Omental fat pad (tissue), 4 donors: ENCODE measurements around the gene KIRREL3. TPM values are rescaled to one million over a fixed set of nuclear protein-coding genes. Genes with fewer than 3 reads are reported as not detected.

ENCODE experiments used
- ATAC-seq: fragments of 150-250 bp; one replicate; pipeline ENCODE4 v1.9.1; 2016; ENCODE audit warnings: mild to moderate bottlenecking, moderate library complexity; ENCODE audit not compliant: low FRiP score
- DNase-seq: peaks from one replicate; pipeline ENCODE4 v3.0.0-alpha.2; 2019; ENCODE audit warnings: low spot score
- total RNA-seq, 4 donors: library from RNA; depleted of rRNA; stranded (reverse); fragments of >200 nt; gene quantifications; one replicate each; pipeline ENCODE4 v1.1.0, GENCODE V29; 2016
- TF ChIP-seq, protein P1 (sequence below), 3 donors: fragments of 450-650 bp; IDR thresholded peaks; one replicate each; pipeline ENCODE4 v1.5.1; 2016 to 2017; ENCODE audit warnings: antibody characterized with exemption in 3 of 3, mild to moderate bottlenecking in 3 of 3, moderate library complexity in 2 of 3

Gene KIRREL3
- total RNA-seq, 4 donors from 2014 or later: 0.09 to 0.60 TPM; not detected in 2

DNA sequence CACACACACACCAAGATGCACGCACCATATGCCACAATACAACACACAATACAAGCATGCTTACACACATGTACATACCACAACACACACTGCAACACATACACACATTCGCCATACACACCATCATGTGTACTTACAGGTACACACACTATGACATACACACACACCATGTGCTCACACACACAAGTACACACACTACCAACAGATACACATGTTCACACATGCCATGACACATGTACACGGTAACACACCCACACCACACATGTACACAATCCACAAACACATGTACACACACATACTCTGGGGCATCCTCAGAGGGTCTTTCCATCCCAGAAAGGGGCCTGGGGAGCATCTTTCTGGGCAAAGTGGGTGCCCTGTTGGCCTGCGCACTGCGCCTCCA lies 562.8 kb downstream of the KIRREL3 start:
- TF ChIP-seq, protein P1, sequence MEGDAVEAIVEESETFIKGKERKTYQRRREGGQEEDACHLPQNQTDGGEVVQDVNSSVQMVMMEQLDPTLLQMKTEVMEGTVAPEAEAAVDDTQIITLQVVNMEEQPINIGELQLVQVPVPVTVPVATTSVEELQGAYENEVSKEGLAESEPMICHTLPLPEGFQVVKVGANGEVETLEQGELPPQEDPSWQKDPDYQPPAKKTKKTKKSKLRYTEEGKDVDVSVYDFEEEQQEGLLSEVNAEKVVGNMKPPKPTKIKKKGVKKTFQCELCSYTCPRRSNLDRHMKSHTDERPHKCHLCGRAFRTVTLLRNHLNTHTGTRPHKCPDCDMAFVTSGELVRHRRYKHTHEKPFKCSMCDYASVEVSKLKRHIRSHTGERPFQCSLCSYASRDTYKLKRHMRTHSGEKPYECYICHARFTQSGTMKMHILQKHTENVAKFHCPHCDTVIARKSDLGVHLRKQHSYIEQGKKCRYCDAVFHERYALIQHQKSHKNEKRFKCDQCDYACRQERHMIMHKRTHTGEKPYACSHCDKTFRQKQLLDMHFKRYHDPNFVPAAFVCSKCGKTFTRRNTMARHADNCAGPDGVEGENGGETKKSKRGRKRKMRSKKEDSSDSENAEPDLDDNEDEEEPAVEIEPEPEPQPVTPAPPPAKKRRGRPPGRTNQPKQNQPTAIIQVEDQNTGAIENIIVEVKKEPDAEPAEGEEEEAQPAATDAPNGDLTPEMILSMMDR (IDR thresholded peaks at IDR 0.05): no peak
- DNase-seq: no peak
- no peak for ATAC-seq

DNA sequence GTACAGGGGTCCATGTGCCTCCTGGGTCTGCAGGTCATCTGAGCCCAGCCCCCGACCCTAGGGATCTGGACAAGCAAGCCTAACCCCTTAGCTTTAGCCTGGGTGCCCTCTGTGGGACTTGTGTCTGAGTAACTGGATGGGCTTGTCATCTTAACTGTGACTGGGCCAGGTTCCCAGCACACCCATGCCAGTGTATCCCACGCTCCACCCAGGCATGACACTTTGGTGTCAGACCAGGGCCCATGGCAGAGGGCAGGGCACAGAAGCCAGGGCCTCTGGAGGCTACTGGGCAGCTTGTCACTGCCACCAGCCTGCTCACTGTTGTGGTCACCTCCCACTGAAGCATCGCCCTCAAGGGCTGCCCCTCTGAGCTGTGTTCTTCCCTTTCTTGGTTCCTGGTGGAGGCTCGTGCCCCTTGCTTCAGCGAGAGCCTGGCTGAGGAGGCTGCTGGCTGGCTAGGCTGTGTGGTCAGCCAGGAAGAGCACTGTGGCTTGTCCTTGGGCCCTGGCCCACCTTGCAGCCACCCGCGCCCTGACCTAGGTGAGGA lies 564.3 kb downstream of the KIRREL3 start:
- no peak for DNase-seq
- TF ChIP-seq, protein P1 (IDR thresholded peaks at IDR 0.05): no peak
- ATAC-seq: no peak

DNA sequence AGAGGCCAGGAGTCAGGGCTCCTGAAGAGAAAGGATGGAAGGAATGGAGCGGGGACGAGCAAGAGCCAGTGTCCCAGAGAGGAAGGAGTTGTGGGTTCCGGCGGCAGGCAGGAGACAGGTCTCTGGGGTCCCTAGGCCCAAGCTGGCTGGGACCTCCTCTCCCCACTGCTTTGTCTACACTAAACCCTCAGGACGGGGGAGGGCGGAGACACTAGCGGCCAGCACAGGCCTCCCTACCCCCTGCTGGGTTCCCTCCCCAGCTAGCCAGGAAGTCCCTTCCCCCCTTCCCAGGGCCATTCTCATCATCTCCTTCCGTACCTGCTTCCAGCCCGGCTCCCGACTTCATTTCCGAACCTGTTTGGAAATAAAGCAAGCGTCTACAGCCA lies 565.6 kb downstream of the KIRREL3 start:
- ATAC-seq (no peak), DNase-seq (no peak)
- TF ChIP-seq, protein P1 (IDR thresholded peaks at IDR 0.05): no peak

DNA sequence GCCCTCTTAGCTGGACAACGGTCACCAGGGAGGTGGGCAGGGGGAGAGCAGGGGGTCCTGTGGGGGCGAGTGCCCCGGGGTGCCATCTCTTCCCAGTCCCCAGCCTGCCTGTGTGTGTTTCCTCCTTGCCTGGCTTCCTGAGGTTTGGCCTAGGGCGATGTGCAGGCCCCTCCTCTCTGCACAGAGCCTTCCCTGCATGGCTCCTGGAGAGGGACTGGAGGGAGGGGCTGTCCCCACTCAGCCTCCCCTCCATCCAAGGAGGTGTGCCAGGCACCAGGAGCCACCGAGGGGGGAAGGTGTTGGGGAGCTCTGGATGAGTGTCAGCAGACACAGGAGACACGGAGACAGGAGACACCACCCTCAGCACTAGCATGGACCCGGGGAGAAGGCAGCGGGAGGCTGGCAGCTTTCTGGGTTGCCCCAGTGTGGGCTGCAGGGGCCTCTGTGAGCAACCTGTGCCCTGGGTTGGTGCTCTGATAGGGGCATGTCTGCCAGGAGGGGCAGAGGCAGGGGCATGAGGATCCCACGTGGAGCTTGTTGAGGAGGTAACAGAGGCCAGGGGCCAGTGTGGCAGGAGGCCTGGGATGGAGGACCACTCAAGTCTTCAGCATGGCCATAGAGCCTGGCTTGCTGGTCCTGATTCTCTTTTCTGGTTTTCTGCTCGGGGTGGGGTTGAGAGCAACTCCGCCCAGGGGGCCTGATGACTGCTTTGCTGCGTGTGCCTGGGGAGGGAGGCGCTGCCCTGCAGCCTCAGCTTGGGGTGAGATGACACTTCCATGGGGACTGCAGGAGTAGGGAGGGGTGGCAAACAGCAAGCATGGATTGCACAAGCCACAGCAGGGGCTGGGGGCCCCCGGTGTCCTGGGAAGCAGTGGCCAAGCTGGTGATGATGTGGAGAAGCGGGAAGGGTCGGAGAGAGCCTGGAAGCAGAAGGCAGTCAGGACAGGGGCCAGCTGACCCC lies 566.3 kb downstream of the KIRREL3 start:
- DNase-seq (no peak), ATAC-seq (no peak)
- TF ChIP-seq, protein P1 (IDR thresholded peaks at IDR 0.05): no peak

DNA sequence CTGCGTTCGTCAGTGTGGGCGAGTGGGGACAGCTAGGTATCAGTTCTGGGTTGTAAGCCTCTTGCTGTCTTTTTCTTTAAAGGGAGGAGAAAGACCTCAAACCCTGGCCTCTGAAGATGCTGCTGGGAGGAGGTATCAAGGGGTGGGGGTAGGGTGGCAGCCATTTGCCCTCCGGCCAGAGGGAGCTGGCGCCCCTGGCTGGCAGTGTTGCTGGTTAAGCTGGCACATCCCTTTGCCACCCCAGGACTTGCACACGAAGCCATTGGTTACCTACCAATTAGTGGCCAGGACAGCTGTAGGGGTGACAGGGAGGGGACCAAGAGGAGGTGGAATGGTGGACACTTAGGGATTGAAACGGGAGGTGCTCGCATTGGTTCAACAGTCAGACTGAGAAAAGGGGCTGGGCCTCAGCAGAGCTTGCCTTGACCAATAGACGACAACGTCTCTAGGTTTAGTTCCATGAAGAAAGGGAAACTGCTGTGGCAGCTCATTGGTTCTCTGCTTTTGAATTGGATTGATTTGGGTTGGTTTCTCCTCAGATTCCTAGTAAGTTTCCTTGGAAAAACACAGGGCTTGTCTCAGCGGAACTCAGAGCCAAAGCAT lies 567.2 kb downstream of the KIRREL3 start:
- no peak for DNase-seq
- TF ChIP-seq, protein P1 (IDR thresholded peaks at IDR 0.05): no peak
- ATAC-seq: no peak

DNA sequence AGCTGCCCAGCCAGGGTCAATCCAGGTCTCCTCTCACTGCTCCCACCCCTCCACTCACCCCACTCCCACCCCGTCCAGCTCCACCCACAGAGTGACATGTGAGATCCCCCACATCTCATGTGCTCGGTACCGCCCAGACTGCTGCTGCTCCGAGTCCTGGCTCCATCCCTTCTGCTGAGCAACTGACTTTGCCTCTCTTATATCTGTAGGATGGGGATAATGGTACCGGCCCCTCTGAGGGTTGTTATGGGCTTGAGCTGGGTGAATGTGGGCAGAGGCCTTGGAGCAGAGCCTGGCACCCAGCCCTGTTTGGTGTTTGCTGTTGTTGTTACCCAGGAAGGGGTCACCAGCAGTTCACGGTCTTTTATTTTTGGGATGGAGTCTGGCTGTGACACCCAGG lies 568.0 kb downstream of the KIRREL3 start:
- TF ChIP-seq, protein P1 (IDR thresholded peaks at IDR 0.05): no peak
- ATAC-seq (no peak), DNase-seq (no peak)
